Kidney epithelial cell (primary cell): Measurements from ENCODE around the gene BCAS3. TPM values are rescaled to one million over a fixed set of nuclear protein-coding genes. Genes with fewer than 3 reads are reported as not detected.

Experiments used
- DNase-seq: peaks from one replicate; pipeline ENCODE4 v3.0.0-alpha.2; 2010; ENCODE audit warnings: low read depth
- H3K27me3 ChIP-seq: 2 replicates; pipeline ENCODE4 v1.6.0; 2011; ENCODE audit warnings: low read length; ENCODE audit not compliant: control insufficient read depth, insufficient read depth
- H3K36me3 ChIP-seq: 2 replicates; pipeline ENCODE4 v1.5.1; 2011; ENCODE audit warnings: low read length; ENCODE audit not compliant: control insufficient read depth, insufficient read depth
- H3K4me3 ChIP-seq: 2 replicates; pipeline ENCODE4 v1.5.1; 2011; ENCODE audit warnings: low read depth, mild to moderate bottlenecking, control low read depth, low read length
- total RNA-seq: library from RNA; depleted of rRNA; stranded (reverse); fragments of >200 nt; gene quantifications from 2 replicates; pipeline ENCODE4 v1.2.3, GENCODE V29; 2015
- TF ChIP-seq, protein P1 (sequence below): IDR thresholded peaks from 2 replicates; pipeline ENCODE4 v1.5.1; 2011; ENCODE audit warnings: mild to moderate bottlenecking, moderate library complexity, low read length, control low read depth, inconsistent platforms; ENCODE audit not compliant: insufficient read depth, poor library complexity, severe bottlenecking

BCAS3 gene
- total RNA-seq, 1 donor from 2014 or later: 26.7 TPM

DNA sequence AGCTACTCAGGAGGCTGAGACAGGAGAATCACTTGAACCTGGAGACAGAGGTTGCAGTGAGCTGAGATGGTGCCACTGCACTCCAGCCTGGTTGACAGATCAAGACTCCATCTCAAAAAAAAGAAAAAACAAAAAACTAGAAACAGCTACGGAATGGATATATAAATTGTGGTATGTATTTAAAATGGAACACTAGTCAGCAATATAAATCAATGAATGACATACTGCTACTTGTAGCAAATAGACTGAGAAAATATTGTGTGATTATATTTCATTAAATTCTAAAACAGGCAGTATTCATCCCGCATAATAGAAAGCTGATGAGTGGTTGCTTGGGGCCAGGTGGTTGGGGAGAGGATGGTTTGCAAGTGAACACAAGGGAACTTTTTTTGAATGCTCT, 261.7 kb downstream of the BCAS3 start:
- Histone ChIP-seq H3K36me3 (no peaks in the 10 kb centered on the region), H3K4me3 (no peak overlapping the region), H3K27me3 (no peaks in the 10 kb centered on the region)
- DNase-seq: no peak
- TF ChIP-seq, protein P1, sequence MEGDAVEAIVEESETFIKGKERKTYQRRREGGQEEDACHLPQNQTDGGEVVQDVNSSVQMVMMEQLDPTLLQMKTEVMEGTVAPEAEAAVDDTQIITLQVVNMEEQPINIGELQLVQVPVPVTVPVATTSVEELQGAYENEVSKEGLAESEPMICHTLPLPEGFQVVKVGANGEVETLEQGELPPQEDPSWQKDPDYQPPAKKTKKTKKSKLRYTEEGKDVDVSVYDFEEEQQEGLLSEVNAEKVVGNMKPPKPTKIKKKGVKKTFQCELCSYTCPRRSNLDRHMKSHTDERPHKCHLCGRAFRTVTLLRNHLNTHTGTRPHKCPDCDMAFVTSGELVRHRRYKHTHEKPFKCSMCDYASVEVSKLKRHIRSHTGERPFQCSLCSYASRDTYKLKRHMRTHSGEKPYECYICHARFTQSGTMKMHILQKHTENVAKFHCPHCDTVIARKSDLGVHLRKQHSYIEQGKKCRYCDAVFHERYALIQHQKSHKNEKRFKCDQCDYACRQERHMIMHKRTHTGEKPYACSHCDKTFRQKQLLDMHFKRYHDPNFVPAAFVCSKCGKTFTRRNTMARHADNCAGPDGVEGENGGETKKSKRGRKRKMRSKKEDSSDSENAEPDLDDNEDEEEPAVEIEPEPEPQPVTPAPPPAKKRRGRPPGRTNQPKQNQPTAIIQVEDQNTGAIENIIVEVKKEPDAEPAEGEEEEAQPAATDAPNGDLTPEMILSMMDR: no peak

DNA sequence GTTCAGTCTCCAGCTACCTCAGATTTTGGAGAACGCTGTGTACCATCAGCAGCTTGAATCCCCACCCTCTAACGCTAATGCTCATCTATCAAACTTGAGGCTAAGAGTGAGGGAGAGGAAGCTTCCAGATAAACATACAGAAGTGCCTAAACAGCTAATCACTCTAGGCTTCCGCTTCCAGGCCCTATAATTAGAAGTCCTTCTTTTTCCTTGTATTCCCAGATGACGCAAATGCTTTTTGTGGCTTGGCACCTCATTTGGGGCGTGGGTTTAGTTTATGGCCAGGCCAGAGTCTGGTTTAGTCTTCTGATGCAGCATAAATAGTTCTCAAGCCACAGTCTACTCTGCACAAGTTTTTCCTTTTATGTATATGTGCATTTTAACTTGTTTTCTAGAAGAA, 263.4 kb downstream of the BCAS3 start:
- no peak overlapping the region for H3K4me3 ChIP-seq
- no peak for DNase-seq
- H3K36me3 ChIP-seq: no peaks in the 10 kb centered on the region
- H3K27me3 ChIP-seq: no peaks in the 10 kb centered on the region
- TF ChIP-seq, protein P1: no peak

DNA sequence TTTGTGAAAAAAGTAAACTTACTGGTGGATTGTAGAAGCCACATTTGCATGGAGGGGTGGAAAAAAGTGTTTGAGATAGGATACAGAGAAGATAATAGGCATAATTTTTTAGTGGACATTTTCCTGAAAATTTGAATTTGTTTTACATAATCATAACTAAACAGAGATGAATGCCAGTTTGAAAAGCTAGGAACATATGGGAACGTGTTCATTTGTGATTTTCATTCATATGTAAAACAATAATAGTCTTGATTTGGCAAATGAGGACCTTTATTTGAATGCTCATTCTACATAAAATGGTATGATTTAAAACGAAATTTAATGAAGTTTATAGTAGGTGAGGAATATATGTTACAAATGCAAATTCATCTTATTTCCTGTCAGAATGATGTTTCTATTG, 263.9 kb downstream of the BCAS3 start:
- H3K4me3 ChIP-seq: no peak overlapping the region
- no peaks in the 10 kb centered on the region for H3K27me3 ChIP-seq
- no peak for DNase-seq
- TF ChIP-seq, protein P1: no peak
- no peaks in the 10 kb centered on the region for H3K36me3 ChIP-seq

DNA sequence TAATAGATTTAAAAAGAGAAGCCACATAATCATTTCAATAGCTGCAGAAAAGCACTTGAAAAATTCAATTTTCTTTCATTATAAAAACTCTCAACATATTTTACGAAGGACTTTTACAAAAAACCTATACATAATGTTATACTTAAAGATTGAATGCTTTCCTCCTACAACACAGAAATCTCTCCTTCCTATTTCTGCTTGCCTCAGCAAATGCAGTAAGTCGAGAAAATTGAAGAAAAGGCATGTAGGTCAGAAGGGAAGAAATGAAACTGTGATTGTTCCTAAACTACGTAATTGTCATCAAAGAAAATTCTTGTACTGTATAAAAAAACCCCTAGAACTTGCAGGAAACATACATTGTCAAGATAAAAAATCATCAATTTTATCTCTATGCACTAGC, 267.1 kb downstream of the BCAS3 start:
- H3K27me3 ChIP-seq: no peaks in the 10 kb centered on the region

DNA sequence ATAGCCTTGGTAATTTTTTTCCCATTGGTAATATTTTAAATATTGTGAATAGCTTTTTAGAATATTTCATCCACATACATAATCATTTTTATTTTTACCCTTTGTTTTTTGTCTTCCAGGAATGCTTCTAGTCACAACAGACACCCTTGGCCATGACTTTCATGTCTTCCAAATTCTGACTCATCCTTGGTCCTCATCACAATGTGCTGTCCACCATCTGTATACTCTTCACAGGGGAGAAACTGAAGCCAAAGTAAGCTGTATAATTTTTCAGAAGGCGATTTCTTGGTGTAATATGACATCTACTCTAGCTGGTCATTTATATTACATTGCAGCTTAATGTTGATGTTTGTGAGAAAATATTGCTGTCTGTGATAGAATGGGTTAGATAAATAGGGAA, 269.4 kb downstream of the BCAS3 start:
- DNase-seq: no peak
- TF ChIP-seq, protein P1: no peak
- H3K27me3 ChIP-seq: no peaks in the 10 kb centered on the region
- H3K4me3 ChIP-seq: no peak overlapping the region
- H3K36me3 ChIP-seq: no peaks in the 10 kb centered on the region

More for the DNA sequence above, 267.1 kb downstream of the BCAS3 start:
- Histone ChIP-seq H3K36me3 (no peaks in the 10 kb centered on the region), H3K4me3 (no peak overlapping the region)
- no peak for DNase-seq
- TF ChIP-seq, protein P1: no peak

DNA sequence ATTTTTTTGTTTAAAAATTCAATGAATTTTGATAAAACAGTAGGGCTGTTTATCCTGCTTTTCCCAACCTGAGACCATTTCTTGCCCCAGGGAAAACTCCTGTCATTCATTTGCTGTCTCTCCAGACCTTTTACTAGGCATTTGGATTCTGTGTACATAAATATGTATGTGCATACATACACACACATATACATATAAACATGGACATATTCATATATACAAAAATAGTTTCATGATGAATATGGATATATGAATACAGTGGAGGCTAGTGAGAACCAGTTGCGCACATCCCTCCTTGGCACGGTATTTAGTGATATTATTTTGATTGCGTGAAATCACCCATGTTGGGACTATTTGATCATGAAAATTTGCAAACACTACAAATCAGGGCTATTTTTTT, 269.9 kb downstream of the BCAS3 start:
- no peaks in the 10 kb centered on the region for H3K27me3 ChIP-seq
- TF ChIP-seq, protein P1: no peak
- no peaks in the 10 kb centered on the region for H3K36me3 ChIP-seq
- DNase-seq: no peak
- H3K4me3 ChIP-seq: no peak overlapping the region
